Kidney (tissue), 14 donors: ENCODE measurements around the gene RPL37A. TPM values are rescaled to one million over a fixed set of nuclear protein-coding genes. Genes with fewer than 3 reads are reported as not detected.

Experiments used
- DNase-seq, 5 donors: peaks; one replicate each; pipeline ENCODE4 v3.0.0-alpha.2; 2013 to 2020
- FAIRE-seq: peaks from 2 replicates; lab custom pipeline; 2012; peaks lifted over from hg19 to GRCh38; lab: Jason Lieb, UNC
- H3K27ac ChIP-seq, 2 donors: one replicate each; pipeline ENCODE4 v1.7.0; 2013; ENCODE audit warnings: low read depth in 2 of 2, low read length in 2 of 2, inconsistent platforms in 1 of 2
- H3K27me3 ChIP-seq: one replicate; pipeline ENCODE4 v1.7.1; 2013; ENCODE audit warnings: low read length, inconsistent platforms; ENCODE audit not compliant: control insufficient read depth, insufficient read depth
- H3K36me3 ChIP-seq, 3 donors: one replicate each; pipeline versions ENCODE4 v1.7.0 to v1.7.1; 2013; ENCODE audit warnings: low read length in 3 of 3, control low read depth in 1 of 3, inconsistent platforms in 1 of 3; ENCODE audit not compliant: insufficient read depth in 3 of 3, control insufficient read depth in 2 of 3
- H3K4me1 ChIP-seq, 3 donors: one replicate each; pipeline versions ENCODE4 v1.7.0 to v1.7.1; 2013; ENCODE audit warnings: low read length in 3 of 3, inconsistent platforms in 1 of 3, low read depth in 1 of 3; ENCODE audit not compliant: control insufficient read depth in 2 of 3, insufficient read depth in 2 of 3
- H3K4me3 ChIP-seq, 3 donors: one replicate each; pipeline versions ENCODE4 v1.7.0 to v1.8.1; 2013; ENCODE audit warnings: low read length in 3 of 3, control low read depth in 1 of 3, inconsistent platforms in 1 of 3
- H3K9ac ChIP-seq, 3 donors: one replicate each; pipeline versions ENCODE4 v1.7.0 to v1.7.1; 2013; ENCODE audit warnings: low read length in 3 of 3, control low read depth in 1 of 3, inconsistent platforms in 1 of 3
- H3K9me3 ChIP-seq, 3 donors: one replicate each; pipeline versions ENCODE4 v1.7.0 to v1.7.1; 2013; ENCODE audit warnings: low read length in 3 of 3, control low read depth in 1 of 3, inconsistent platforms in 1 of 3; ENCODE audit not compliant: control insufficient read depth in 2 of 3, insufficient read depth in 1 of 3
- CTCF ChIP-seq: IDR thresholded peaks from 3 replicates; pipeline ENCODE4 v1.5.1; 2012; ENCODE audit warnings: mild to moderate bottlenecking, moderate library complexity, borderline replicate concordance; ENCODE audit not compliant: insufficient read depth; ENCODE audit errors: extremely low read depth
- intact Hi-C: fragments of 100-400 bp; cut with DNase I; formaldehyde crosslinking; loops from one replicate; pipeline ENCODE4 v1.11.1; 2022
- polyA plus RNA-seq: library from polyadenylated mRNA; stranded (reverse); fragments of 350-450 nt; fragmentation: Illumina TruSeq; extraction: RNeasy Lipid Tissue Mini Kit (QIAGEN cat#74804); gene quantifications from one replicate; pipeline ENCODE4 v1.2.3, GENCODE V29; 2014; ENCODE audit warnings: low read depth, low replicate concordance; ENCODE audit not compliant: insufficient read depth
- total RNA-seq: library from RNA; stranded (reverse); fragmentation: NEBNext Ultra II Directional; extraction: Animal tissue kit (Norgen Biotek cat#: 25700); gene quantifications from one replicate; pipeline ENCODE4 v1.2.1, GENCODE V29; 2021
- donor health status: control.
- donor health status: control.
- donor health status: control.
- donor health status: control.
- donor health status: control.
- donor health status: DM: yes; HTN: yes; CAD: no.
- donor health status: Normal renal cell carcinoma (clear cell type).

The RPL37A gene
- total and polyA plus RNA-seq, 2 donors from 2014 or later: 1,810 to 4,316 TPM

- no peak overlapping the region for H3K4me3 ChIP-seq
- no peaks in the 10 kb centered on the region for H3K4me1 ChIP-seq
- intact Hi-C loops: no loop called here
- peaks cover 14 to 38% (median 20%) of the 10 kb centered on the region in 3 donors for H3K36me3 ChIP-seq
- no peak for FAIRE-seq
- no peak for TF ChIP-seq CTCF
- no peak overlapping the region for H3K9ac ChIP-seq
- no peak for DNase-seq
- H3K27me3 ChIP-seq: no peaks in the 10 kb centered on the region
- no peaks in the 10 kb centered on the region for H3K9me3 ChIP-seq
- H3K27ac ChIP-seq: no peak overlapping the region
These were observed 6.8 kb downstream of the RPL37A start for GRCh38 chr2:216505133-216506106.

GRCh38 chr2:216507220-216508160, 8.8 kb downstream of the RPL37A start:
- no peaks in the 10 kb centered on the region for H3K27me3 ChIP-seq
- no peak for TF ChIP-seq CTCF
- H3K9me3 ChIP-seq: no peaks in the 10 kb centered on the region
- no peak overlapping the region for H3K9ac ChIP-seq
- H3K36me3 ChIP-seq: peaks cover 7 to 20% (median 13%) of the 10 kb centered on the region in 3 donors
- no peak overlapping the region for H3K4me3 ChIP-seq
- DNase-seq (no peak), FAIRE-seq (no peak)
- no peak overlapping the region for H3K27ac ChIP-seq
- no peaks in the 10 kb centered on the region for H3K4me1 ChIP-seq
- intact Hi-C loops: no loop called here

GRCh38 chr2:216508229-216508628, 9.6 kb downstream of the RPL37A start:
- DNase-seq: no peak
- Histone ChIP-seq H3K27ac (no peak overlapping the region), H3K4me3 (no peak overlapping the region), H3K9me3 (no peaks in the 10 kb centered on the region), H3K4me1 (no peaks in the 10 kb centered on the region), H3K36me3 (peaks cover 2 to 12% (median 6%) of the 10 kb centered on the region in 3 donors), H3K9ac (no peak overlapping the region), H3K27me3 (no peaks in the 10 kb centered on the region)
- intact Hi-C loops: no loop called here
- no peak for TF ChIP-seq CTCF
- no peak for FAIRE-seq
